RKO (cell line): ENCODE results near the gene HEXB.
"Not testable (repeated sequence)": the region's sequence is repeated elsewhere in the genome, so short reads cannot be mapped to it uniquely, and the experiment has no call there.

Experiments used
- DNase-seq: peaks from one replicate; pipeline ENCODE4 v3.0.0-alpha.2; 2016; ENCODE audit warnings: low spot score

Gene HEXB

GRCh38 chr5:74659172-74659571, 25.9 kb upstream of the HEXB start:
- DNase-seq: no peak

GRCh38 chr5:74660140-74660539, 24.9 kb upstream of the HEXB start:
- DNase-seq: no peak

- DNase-seq: no peak
These were observed 24.2 kb upstream of the HEXB start for GRCh38 chr5:74660873-74661272.

GRCh38 chr5:74664551-74664950, 20.5 kb upstream of the HEXB start:
- no peak for DNase-seq

- no peak for DNase-seq
These were observed 19.8 kb upstream of the HEXB start for GRCh38 chr5:74665273-74665672.

- DNase-seq: no peak
These were observed 19.2 kb upstream of the HEXB start for GRCh38 chr5:74665816-74666215.

- no peak for DNase-seq
These were observed 17.6 kb upstream of the HEXB start for GRCh38 chr5:74667396-74667795.

- DNase-seq: no peak
These were observed 15.2 kb upstream of the HEXB start for GRCh38 chr5:74669821-74670220.

GRCh38 chr5:74670396-74671038, 14.5 kb upstream of the HEXB start:
- DNase-seq: no peak

- no peak for DNase-seq
These were observed 12.7 kb upstream of the HEXB start for GRCh38 chr5:74672215-74672877.

- peak; percentile 66 for DNase-seq
These were observed 11.8 kb upstream of the HEXB start for GRCh38 chr5:74673011-74673790.

- not testable (repeated sequence) for DNase-seq
These were observed 8.6 kb upstream of the HEXB start for GRCh38 chr5:74676466-74676865.

- DNase-seq: not testable (repeated sequence)
These were observed 6.9 kb upstream of the HEXB start for GRCh38 chr5:74678123-74678522.

GRCh38 chr5:74679300-74679699, 5.7 kb upstream of the HEXB start:
- not testable (repeated sequence) for DNase-seq

- DNase-seq: peak; percentile 13
These were observed 5.1 kb upstream of the HEXB start for GRCh38 chr5:74679966-74680365.

GRCh38 chr5:74685979-74686631, 1.1 kb downstream of the HEXB start:
- peak; percentile 22 for DNase-seq

GRCh38 chr5:74686962-74687751, 2.1 kb downstream of the HEXB start:
- DNase-seq: no peak

GRCh38 chr5:74693191-74693590, 8.2 kb downstream of the HEXB start:
- DNase-seq: no peak

- no peak for DNase-seq
These were observed 32.6 kb downstream of the HEXB start for GRCh38 chr5:74717596-74717995.

- DNase-seq: no peak
These were observed 37.2 kb downstream of the HEXB start for GRCh38 chr5:74722271-74722670.

- no peak for DNase-seq
These were observed 40.3 kb downstream of the HEXB start for GRCh38 chr5:74725331-74725730.

- no peak for DNase-seq
These were observed 51.7 kb downstream of the HEXB start for GRCh38 chr5:74736759-74737158.
